ENCODE measurements around the gene CCDC136.

CCDC136 gene

GRCh38 chr7:128856001-128856718, 64.4 kb downstream of the CCDC136 start:
- TF ChIP-seq, protein P1, sequence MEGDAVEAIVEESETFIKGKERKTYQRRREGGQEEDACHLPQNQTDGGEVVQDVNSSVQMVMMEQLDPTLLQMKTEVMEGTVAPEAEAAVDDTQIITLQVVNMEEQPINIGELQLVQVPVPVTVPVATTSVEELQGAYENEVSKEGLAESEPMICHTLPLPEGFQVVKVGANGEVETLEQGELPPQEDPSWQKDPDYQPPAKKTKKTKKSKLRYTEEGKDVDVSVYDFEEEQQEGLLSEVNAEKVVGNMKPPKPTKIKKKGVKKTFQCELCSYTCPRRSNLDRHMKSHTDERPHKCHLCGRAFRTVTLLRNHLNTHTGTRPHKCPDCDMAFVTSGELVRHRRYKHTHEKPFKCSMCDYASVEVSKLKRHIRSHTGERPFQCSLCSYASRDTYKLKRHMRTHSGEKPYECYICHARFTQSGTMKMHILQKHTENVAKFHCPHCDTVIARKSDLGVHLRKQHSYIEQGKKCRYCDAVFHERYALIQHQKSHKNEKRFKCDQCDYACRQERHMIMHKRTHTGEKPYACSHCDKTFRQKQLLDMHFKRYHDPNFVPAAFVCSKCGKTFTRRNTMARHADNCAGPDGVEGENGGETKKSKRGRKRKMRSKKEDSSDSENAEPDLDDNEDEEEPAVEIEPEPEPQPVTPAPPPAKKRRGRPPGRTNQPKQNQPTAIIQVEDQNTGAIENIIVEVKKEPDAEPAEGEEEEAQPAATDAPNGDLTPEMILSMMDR (conservative IDR thresholded peaks at IDR 0.05), result no peak
- TF ChIP-seq ZFX (IDR thresholded peaks at IDR 0.05), result no peak
- no peak overlapping the region for H3K27ac ChIP-seq

DNA sequence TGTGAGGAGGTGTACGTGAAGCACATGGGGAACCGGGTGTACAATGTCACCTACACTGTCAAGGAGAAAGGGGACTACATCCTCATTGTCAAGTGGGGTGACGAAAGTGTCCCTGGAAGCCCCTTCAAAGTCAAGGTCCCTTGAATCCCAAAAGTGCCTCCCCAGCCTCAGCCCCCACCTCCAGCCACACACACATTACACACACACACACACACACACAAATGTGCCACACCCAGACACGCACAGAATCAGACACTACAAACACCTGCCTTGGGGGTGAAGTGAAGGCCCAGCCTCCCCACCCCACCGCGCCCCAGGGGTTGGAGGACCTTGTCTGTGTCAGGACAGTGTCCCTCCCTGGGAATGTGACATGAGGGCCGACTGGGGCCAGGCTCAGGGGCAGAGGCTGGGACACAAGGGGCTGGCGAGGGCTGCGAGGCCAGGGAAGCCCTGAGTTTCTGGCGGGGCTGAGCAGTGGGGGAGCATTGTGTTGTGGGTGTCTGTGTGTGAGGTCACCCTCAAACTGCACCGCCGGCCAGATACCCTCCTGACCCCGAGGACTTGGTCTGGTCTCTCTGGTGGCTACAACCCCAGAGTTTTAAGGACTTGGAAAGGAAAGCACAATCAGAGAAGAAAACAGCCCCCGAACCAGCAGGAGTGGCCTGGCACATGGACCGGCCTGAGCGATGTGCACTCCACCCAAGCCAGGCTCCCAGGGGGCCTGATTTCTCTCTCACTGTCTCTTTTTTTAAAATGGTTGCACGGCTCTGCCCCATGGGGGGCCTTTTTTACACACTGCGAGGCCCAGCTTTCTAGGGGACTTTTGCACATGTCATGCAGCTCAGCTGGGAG, 66.8 kb downstream of the CCDC136 start:
- no peak for TF ChIP-seq ZFX (IDR thresholded peaks at IDR 0.05)
- TF ChIP-seq, protein P1 (conservative IDR thresholded peaks at IDR 0.05), result no peak
- no peak overlapping the region for H3K27ac ChIP-seq

GRCh38 chr7:128859232-128860157, 67.7 kb downstream of the CCDC136 start:
- TF ChIP-seq, protein P1 (conservative IDR thresholded peaks at IDR 0.05), result no peak
- TF ChIP-seq ZFX (IDR thresholded peaks at IDR 0.05), result 0 out of 2 replicates have a peak, but pooled peaks have one; percentile 11
- H3K27ac ChIP-seq, result peak overlapping the region; percentile 47

DNA sequence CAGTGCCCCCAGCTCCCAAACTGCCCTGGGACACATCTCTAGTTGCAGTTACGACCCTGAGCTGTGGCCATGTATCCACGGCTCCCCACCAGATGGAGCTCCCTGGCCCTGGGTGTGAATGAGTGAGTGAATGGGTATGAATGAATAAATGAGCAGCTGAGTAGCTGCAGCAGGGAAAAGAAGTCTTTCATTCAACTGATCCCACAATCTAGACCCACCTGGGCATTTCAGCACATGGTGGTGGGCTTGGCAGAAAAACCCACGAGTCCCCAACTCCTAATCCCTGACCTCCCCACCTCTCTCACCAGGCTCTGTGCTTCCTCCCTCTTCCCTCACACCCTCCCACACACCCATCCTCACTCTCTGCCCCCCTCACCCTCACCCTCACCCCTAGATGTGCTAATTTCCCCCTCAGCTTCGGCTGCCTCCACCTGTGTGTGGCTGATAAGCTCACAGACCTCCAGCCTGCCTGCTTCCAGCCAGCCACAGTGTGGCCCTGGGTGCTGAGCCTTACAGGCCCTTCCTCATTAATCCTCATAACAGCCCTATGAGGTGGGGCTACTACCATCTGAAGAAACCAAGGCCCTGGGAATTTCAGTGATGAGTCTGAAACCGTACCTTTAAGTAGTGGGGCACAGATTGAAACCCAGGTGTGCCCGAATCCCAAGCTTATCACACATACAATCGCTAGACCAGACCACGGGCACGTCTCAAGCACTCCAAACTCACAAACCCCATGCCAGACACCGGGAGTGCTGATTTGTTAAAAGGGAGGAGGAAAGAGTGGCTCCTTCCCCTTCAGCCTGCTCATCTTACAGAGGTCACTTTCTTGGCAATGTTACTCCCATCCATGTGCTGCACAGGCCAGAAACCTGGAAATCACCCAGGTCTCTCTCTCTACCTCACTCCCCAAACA, 68.6 kb downstream of the CCDC136 start:
- TF ChIP-seq, protein P1 (conservative IDR thresholded peaks at IDR 0.05), result no peak
- TF ChIP-seq ZFX (IDR thresholded peaks at IDR 0.05), result 0 out of 2 replicates have a peak, but pooled peaks have one; percentile 41
- H3K27ac ChIP-seq, result peak overlapping the region; percentile 47

DNA sequence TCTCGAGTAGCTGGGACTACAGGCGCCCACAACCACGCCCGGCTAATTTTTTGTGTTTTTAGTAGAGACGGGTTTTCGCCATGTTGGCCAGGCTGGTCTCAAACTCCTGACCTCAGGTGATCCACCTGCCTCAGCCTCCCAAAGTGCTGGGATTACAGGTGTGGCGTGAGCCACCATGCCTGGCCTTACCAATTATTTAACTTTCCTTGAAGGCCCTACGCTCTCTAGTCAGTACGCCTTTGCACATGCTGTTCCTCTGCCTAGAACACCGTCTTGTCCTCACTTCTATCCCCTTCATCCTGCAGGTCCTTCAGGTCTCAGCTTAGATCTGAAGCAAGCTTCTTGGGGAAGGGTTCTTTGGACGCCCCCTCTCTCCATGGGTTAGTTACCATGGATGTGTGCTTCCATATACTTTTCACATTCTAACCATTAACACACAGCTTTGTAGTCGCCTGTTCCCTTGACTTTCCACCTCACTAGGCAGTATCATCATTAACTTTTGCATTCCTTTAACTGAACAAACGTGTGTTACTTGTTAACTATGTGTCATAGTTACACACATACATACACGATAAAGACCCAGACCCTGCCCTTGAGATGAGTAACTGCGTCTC, 70.3 kb downstream of the CCDC136 start:
- H3K27ac ChIP-seq, result peak overlapping the region; percentile 90
- TF ChIP-seq, protein P1 (conservative IDR thresholded peaks at IDR 0.05), result no peak
- TF ChIP-seq ZFX (IDR thresholded peaks at IDR 0.05), result no peak
